ENCODE data around the gene TPM2. TPM values are rescaled to one million over a fixed set of nuclear protein-coding genes. Genes with fewer than 3 reads are reported as not detected.
A peak's percentile ranks its signal among the peaks of the same experiment; 100 is the strongest.
"Not testable (repeated sequence)": the region's sequence is repeated elsewhere in the genome, so short reads cannot be mapped to it uniquely, and the experiment has no call there.

The TPM2 gene
- total RNA-seq, 1 donor from 2014 or later = 77.1 TPM

DNA sequence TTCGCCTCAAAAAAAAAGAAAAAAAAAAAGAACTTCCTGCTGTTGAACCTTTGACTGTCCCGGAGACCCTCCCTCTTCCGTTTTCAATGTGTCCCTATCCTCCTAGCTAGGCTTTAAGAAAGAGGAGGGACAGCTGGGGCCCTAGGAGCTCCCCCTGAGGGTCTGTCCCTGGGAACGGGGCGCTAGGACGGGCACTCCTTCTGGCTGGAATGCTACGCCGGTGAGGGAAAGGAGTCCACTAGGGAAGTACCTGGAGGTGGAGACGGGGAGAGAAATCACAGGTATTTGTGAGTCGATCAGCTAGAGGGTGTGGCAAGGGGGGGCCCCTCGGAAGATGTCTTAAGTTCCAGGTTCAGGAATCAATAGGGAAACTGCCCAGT is 43.6 kb downstream of the TPM2 start:
- DNase-seq (ENCODE audit: low read depth) = no peak
- no peaks in the 10 kb centered on the region for H3K36me3 ChIP-seq (ENCODE audit: control insufficient read depth, insufficient read depth, low read length)
- H3K27me3 ChIP-seq (ENCODE audit: control insufficient read depth, insufficient read depth, low read length) = no peaks in the 10 kb centered on the region
- TF ChIP-seq, protein P1, sequence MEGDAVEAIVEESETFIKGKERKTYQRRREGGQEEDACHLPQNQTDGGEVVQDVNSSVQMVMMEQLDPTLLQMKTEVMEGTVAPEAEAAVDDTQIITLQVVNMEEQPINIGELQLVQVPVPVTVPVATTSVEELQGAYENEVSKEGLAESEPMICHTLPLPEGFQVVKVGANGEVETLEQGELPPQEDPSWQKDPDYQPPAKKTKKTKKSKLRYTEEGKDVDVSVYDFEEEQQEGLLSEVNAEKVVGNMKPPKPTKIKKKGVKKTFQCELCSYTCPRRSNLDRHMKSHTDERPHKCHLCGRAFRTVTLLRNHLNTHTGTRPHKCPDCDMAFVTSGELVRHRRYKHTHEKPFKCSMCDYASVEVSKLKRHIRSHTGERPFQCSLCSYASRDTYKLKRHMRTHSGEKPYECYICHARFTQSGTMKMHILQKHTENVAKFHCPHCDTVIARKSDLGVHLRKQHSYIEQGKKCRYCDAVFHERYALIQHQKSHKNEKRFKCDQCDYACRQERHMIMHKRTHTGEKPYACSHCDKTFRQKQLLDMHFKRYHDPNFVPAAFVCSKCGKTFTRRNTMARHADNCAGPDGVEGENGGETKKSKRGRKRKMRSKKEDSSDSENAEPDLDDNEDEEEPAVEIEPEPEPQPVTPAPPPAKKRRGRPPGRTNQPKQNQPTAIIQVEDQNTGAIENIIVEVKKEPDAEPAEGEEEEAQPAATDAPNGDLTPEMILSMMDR (IDR thresholded peaks at IDR 0.05; ENCODE audit: insufficient read depth, low read length, poor library complexity, severe bottlenecking) = peak; percentile 34
- H3K4me3 ChIP-seq (ENCODE audit: low read depth, low read length) = peak overlapping the region; percentile 60

DNA sequence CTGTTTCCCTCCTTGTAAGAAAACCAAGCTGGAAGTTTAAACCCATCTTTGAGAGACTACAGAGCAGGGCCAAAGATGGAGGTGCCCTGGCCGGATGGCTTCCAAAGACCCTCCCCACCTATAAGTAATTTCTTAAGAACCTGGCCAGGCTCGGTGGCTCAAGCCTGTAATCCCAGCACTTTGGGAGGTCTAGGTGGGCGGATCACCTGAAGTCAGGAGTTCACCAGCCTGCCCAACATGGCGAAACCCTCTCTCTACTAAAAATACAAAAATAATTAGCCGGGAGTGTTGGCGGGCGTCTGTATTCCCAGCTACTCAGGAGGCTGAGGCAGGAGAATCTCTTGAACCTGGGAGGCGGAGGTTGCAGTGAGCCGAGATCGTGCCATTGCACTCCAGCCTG is 44.0 kb downstream of the TPM2 start:
- peak overlapping the region; percentile 60 for H3K4me3 ChIP-seq (ENCODE audit: low read depth, low read length)

DNA sequence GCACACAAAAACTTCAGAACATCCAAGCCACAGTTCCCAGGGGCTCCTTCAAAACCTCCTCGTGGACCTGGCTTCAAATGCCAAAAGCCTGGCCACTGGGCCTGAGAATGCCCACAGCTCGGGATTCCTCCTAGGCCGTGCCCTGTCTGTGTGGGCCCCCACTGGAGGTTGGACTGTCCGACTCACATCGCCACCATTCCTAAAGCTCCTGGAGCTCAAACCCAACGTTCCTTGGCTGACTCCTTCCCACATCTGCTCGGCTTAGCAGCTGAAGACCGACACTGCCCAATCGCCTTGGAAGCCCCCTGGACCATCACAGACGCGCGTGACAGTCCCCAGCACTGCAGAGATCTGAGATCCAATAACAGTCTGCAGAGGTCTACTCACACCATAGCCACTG is 46.7 kb downstream of the TPM2 start:
- Histone ChIP-seq H3K27me3 (ENCODE audit: control insufficient read depth, insufficient read depth, low read length) (no peaks in the 10 kb centered on the region), H3K4me3 (ENCODE audit: low read depth, low read length) (no peak overlapping the region), H3K36me3 (ENCODE audit: control insufficient read depth, insufficient read depth, low read length) (no peaks in the 10 kb centered on the region)
- DNase-seq (ENCODE audit: low read depth) = no peak
- TF ChIP-seq, protein P1 (IDR thresholded peaks at IDR 0.05; ENCODE audit: insufficient read depth, low read length, poor library complexity, severe bottlenecking) = no peak

More for the DNA sequence above, 44.0 kb downstream of the TPM2 start:
- H3K36me3 ChIP-seq (ENCODE audit: control insufficient read depth, insufficient read depth, low read length); DNase-seq (ENCODE audit: low read depth); H3K27me3 ChIP-seq (ENCODE audit: control insufficient read depth, insufficient read depth, low read length): not testable (repeated sequence)

DNA sequence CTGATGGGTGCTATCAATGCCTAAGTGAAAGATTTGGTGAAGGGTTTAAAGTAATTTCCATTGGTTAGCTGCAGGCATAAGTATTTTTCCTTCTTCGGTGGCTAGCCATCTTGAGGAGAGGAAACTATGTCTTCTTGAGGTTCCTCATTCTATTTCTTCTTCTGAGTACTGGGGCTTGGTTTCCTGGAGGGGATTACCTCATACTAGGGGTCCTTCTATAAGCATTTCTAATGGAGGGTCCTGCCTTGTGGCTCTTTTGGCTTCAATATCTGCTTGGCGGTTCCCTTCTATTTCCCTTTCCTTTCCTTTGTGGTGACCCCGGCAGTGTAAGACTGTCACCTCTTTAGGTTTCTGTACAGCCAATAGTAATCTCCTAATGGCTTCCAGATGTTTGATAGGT is 48.2 kb downstream of the TPM2 start:
- not testable (repeated sequence) for DNase-seq (ENCODE audit: low read depth); H3K27me3 ChIP-seq (ENCODE audit: control insufficient read depth, insufficient read depth, low read length); H3K36me3 ChIP-seq (ENCODE audit: control insufficient read depth, insufficient read depth, low read length); H3K4me3 ChIP-seq (ENCODE audit: low read depth, low read length)

DNA sequence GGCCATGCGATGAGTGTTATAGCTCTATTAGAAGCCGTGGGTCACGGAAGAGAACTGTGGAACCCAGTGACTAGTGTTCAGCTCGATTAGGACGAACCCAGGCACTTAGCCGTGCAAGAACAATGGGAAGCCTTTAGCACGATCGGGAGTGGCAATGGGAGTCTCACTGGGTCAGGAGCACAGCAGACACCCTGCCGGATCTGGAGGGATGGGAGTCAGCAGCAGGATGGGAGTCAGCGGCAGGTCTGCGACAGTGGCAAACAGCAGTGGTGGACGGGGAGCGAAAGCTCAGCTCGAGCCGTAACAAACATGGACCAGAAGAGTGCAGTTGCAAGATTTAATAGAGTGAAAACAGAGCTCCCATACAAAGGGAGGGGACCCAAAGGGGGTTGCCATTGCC is 49.3 kb downstream of the TPM2 start:
- not testable (repeated sequence) for H3K27me3 ChIP-seq (ENCODE audit: control insufficient read depth, insufficient read depth, low read length); H3K4me3 ChIP-seq (ENCODE audit: low read depth, low read length); H3K36me3 ChIP-seq (ENCODE audit: control insufficient read depth, insufficient read depth, low read length); DNase-seq (ENCODE audit: low read depth)

DNA sequence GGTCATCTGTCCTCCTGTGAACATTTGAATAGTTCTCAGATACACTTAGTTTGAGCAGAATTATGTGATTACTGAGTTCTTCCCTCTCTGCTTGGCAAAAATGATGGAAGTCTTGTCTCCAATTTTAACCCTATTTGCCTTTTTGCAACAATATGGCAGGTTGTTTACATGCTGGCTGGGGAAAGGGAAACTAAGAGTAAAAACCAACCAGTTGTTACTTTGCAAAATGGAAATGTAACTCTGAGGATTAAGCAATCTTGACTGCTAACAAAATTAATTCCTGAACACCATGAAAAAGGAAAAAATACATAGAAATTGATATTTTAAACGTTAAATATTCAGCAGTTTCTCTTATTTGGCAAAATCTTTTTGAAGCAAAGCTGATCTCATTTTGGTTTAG is 50.1 kb downstream of the TPM2 start:
- DNase-seq (ENCODE audit: low read depth) = no peak
- H3K27me3 ChIP-seq (ENCODE audit: control insufficient read depth, insufficient read depth, low read length) = no peaks in the 10 kb centered on the region
- H3K36me3 ChIP-seq (ENCODE audit: control insufficient read depth, insufficient read depth, low read length) = no peaks in the 10 kb centered on the region
- TF ChIP-seq, protein P1 (IDR thresholded peaks at IDR 0.05; ENCODE audit: insufficient read depth, low read length, poor library complexity, severe bottlenecking) = no peak
- no peak overlapping the region for H3K4me3 ChIP-seq (ENCODE audit: low read depth, low read length)

DNA sequence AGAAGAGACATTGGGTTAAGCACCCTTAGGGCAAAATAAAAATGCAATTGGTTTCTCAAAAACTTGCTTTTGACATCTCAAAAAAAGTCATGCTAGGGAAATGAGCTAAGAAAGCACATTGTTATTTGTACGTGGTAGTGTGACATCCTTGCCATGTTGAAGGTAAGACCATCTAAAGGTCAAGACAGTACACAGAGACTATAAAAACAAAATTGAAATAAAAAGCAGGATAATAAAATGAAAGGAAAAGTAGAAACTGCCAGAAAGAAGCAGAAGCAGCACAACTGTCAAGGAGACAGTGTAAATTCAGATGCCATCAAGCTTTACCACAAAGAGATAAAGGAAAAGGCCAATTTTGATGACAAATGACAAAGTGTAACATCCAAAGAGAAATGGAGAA is 50.5 kb downstream of the TPM2 start:
- not testable (repeated sequence) for DNase-seq (ENCODE audit: low read depth); H3K27me3 ChIP-seq (ENCODE audit: control insufficient read depth, insufficient read depth, low read length); H3K36me3 ChIP-seq (ENCODE audit: control insufficient read depth, insufficient read depth, low read length); H3K4me3 ChIP-seq (ENCODE audit: low read depth, low read length)

DNA sequence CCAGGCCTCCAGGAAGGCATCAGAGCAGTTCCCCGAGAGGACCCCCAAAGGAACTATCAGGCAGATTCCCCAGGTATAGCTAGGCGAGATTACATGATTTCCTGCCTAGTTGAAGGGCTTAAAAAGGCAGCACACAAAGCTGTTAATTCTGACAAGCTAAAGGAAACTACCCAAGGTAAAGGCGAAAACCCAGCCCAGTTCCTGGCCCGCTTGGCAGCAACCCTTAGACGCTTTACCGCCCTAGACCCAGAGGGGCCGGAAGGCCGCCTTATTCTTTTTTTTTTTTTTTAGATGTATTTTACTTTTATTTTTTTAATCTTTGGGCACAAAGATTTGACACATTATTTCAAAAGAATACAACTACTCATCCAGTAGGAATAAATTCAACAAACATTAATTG is 51.0 kb downstream of the TPM2 start:
- not testable (repeated sequence) for H3K4me3 ChIP-seq (ENCODE audit: low read depth, low read length); H3K36me3 ChIP-seq (ENCODE audit: control insufficient read depth, insufficient read depth, low read length); DNase-seq (ENCODE audit: low read depth); H3K27me3 ChIP-seq (ENCODE audit: control insufficient read depth, insufficient read depth, low read length)

DNA sequence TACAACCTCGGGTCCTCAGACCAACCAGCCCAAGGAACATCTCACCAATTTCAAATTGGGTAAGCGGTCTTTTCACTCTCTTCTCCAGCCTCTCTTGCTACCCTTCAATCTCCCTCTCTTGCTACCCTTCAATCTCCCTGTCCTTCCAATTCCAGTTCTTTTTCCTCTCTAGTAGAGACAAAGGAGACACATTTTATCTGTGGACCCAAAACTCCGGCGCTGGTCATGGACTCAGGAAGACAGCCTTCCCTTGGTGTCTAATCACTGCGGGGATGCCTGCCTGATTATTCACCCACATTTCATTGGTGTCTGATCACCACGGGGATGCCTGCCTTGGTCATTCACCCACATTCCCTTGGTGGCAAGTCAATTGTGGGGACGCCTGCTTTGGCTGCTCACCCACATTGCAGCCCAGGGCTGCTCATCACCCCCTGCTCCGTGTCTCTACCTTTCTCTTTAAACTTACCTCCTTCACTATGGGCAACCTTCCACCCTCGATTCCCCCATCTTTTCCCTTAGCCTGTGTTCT is 52.2 kb downstream of the TPM2 start:
- H3K27me3 ChIP-seq (ENCODE audit: control insufficient read depth, insufficient read depth, low read length); DNase-seq (ENCODE audit: low read depth); H3K4me3 ChIP-seq (ENCODE audit: low read depth, low read length); H3K36me3 ChIP-seq (ENCODE audit: control insufficient read depth, insufficient read depth, low read length): not testable (repeated sequence)

DNA sequence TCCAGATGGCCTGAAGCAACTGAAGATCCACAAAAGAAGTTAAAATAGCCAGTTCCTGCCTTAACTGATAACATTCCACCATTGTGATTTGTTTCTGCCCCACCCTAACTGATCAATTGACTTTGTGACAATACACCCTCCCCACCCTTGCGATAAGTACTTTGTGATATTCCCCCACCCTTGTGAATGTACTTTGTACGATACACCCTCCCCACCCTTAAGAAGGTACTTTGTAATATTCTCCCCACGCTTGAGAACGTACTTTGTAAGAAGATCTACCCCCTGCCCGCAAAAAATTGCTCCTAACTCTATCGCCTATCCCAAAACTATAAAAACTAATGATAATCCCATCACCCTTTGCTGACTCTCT is 52.9 kb downstream of the TPM2 start:
- H3K36me3 ChIP-seq (ENCODE audit: control insufficient read depth, insufficient read depth, low read length); H3K27me3 ChIP-seq (ENCODE audit: control insufficient read depth, insufficient read depth, low read length); DNase-seq (ENCODE audit: low read depth); H3K4me3 ChIP-seq (ENCODE audit: low read depth, low read length): not testable (repeated sequence)

All from kidney epithelial cell (primary cell).